HG03575 (cell line): ENCODE data around the gene SYNPO2.

Experiments used
- ATAC-seq: cut with Tn5 transposase; IDR thresholded peaks from one replicate; pipeline ENCODE4 v1.9.1; 2021; ENCODE audit not compliant: unreplicated experiment, insufficient number of reproducible peaks, low FRiP score; ENCODE audit errors: extremely low read depth

The SYNPO2 gene

GRCh38 chr4:118921786-118922185, 33.1 kb downstream of the SYNPO2 start:
- no peak for ATAC-seq

GRCh38 chr4:118923891-118924290, 35.2 kb downstream of the SYNPO2 start:
- ATAC-seq: no peak

DNA sequence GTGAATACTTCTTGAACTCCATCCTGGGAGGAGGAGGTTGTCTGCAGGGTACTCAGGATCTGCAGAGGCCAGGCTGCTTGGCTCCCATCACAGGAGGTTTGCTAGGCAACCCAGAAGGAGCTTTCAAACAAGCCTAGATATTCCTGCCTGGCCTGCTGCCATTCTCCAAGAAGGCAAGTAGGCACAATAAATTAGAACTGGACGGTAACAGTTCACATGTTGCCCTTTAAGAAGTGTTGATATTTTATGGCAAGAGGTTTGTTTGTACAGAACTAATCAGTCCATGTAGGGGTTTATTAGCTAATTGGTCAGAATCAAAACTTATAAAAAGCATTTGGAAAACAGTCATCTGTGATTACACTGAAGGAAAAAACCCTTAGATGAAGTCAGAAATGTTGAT, 39.3 kb downstream of the SYNPO2 start:
- no peak for ATAC-seq

- ATAC-seq: no peak
These were observed 41.6 kb downstream of the SYNPO2 start for GRCh38 chr4:118930255-118930654.

GRCh38 chr4:118931786-118932185, 43.1 kb downstream of the SYNPO2 start:
- no peak for ATAC-seq

GRCh38 chr4:118935819-118936218, 47.2 kb downstream of the SYNPO2 start:
- no peak for ATAC-seq

GRCh38 chr4:118936406-118936805, 47.8 kb downstream of the SYNPO2 start:
- ATAC-seq: no peak

- no peak for ATAC-seq
These were observed 50.6 kb downstream of the SYNPO2 start for GRCh38 chr4:118939169-118939783.

DNA sequence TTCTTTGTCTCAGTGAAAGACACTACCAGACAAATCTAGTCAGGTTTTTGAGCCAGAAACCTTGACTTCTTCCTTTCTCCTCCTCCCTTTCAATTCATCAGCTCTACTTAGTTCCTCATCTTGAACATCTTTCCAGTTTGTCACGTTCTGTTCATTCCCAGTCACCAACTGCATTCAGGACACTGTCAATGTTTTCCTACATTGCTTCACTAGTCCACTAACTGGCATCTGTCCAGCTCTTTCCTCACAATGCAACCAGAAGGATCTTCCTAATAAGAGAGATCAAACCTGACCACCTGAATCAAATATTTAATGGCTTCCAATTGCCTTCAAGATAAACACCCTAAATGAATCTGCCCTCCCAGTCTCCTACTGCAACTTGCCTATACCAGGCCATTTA, 52.5 kb downstream of the SYNPO2 start:
- no peak for ATAC-seq

GRCh38 chr4:118941799-118942198, 53.1 kb downstream of the SYNPO2 start:
- no peak for ATAC-seq

DNA sequence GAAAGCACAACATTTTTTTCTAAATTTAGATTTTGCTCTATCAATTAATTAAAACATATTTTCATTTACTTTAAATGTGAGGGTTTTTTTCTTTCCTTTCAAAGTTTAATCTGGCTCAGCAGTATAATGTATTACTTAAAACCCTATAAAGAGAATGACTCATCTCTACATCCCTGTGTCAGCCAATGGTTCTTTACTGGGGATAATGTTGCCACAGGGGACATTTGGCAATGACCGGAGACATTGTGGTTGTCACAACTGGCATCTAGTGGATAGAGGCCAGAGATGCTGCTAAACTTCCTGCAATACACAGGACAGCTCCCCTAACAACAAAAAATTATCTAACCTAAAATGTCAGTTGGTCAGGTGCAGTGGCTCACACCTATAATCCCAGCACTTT, 53.8 kb downstream of the SYNPO2 start:
- no peak for ATAC-seq

DNA sequence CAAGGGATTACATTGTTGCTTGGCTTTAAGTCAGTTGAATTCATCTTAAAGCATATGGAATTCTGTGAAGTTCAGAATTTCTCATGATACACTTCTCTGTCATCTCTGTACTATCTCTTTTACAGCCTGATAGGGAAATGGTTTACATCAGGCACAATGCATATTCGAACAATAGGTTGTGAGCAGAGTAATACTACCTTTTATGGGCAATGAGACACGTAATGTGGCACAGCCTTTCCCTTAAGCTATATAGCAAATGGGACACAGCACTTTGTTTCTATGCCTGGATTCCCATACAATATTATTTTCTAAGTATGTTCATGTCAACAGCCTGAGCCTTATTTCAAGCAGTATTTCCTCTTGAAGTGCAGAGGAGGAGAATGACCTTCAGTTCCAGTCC, 58.4 kb downstream of the SYNPO2 start:
- ATAC-seq: no peak

- ATAC-seq: no peak
These were observed 60.0 kb downstream of the SYNPO2 start for GRCh38 chr4:118948545-118949144.

- no peak for ATAC-seq
These were observed 61.6 kb downstream of the SYNPO2 start for GRCh38 chr4:118950224-118950623.

- no peak for ATAC-seq
These were observed 62.4 kb downstream of the SYNPO2 start for GRCh38 chr4:118950929-118951570.

- no peak for ATAC-seq
These were observed 64.6 kb downstream of the SYNPO2 start for GRCh38 chr4:118953276-118953675.

GRCh38 chr4:118954246-118954645, 65.6 kb downstream of the SYNPO2 start:
- no peak for ATAC-seq

DNA sequence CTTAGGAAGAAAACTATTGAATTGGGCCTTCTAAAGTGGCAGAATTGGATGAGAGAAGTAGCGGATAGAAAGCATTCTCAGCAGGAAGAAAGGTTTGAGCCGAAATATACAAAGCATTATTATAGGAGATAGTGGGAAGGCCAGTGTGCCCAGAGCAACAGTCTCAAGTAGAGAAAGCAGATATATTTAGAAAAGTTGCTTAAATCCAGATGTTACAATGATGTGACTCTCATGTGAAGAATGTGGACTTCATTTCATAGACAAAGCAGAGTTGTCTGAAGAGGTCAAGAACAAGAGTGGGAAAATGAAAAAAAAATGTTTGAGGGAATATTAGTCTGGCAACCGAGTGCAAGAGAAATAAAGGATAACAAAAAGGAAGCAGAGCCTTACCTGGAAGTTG, 66.9 kb downstream of the SYNPO2 start:
- no peak for ATAC-seq

DNA sequence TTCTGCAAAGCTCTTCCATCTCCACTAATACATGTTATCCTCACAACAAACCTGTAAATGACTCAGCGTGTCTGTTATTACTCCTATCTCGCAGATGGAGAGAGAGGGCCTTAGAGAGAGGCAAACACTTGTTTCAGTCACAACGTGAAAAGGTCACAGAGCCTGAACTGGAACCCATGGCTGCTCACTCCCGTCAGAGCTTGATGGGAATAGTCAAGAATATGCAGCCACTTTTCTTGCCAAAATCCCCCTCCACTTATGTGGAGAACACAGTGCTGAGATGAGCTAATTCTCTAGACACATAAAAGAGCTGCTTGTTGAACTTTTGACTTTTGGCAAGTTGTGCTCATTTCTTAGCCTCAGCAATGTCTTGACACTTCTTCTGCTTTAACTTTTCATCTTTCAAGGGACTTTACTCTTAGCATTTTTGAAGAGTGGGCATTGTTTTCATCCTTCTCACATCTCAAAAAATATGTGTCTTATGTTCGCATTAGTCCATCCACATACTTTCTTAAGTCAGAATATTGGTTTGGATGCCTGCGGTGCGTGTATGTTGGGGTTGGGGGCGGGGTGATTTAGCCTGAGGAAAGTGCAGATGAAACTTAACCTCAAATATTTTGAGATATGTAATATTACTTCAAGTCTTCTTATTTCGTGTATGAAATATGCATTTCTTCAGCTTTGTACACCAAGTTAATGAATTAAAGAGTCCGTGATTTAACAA, 69.2 kb downstream of the SYNPO2 start:
- no peak for ATAC-seq

DNA sequence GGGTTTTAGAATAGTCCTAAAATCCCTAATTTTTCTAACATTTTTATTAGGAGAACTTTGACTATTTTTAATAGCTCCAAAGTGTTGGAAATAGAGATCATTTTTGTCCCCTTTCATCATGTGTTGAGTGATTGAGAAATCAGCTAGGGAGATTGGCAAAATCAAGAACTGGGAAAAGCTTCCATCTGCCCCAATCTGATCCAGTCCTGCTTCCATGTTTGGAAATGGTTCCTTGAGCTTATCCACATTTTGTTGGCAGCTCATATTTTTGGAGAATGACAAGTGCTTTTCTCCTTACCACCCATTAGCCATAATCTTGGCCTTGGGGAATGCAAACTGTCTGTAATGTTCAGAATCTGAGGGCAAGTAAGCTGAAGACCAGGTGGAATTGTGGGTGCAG, 73.9 kb downstream of the SYNPO2 start:
- no peak for ATAC-seq
